Suprapubic skin (tissue), 2 donors: ENCODE results near the gene ADM2.

Experiments
- EP300 ChIP-seq: sonication (generic); formaldehyde crosslinking; IDR thresholded peaks from one replicate; pipeline ENCODE4 v1.6.1; 2017; ENCODE audit warnings: antibody characterized with exemption
- POLR2A ChIP-seq, 2 donors: fragments of 450-650 bp; IDR thresholded peaks; one replicate each; pipeline ENCODE4 v1.6.1; 2017; ENCODE audit warnings: antibody characterized with exemption in 2 of 2, mild to moderate bottlenecking in 2 of 2, moderate library complexity in 2 of 2

GRCh38 chr22:50488006-50488677 lies 6.8 kb downstream of the ADM2 start:
- TF ChIP-seq EP300 (no peak), POLR2A (IDR thresholded peaks at IDR 0.05) (no peak)
